Astrocyte of the spinal cord (primary cell): ENCODE measurements around the gene AKR1C1.
"Not testable (repeated sequence)": the region's sequence is repeated elsewhere in the genome, so short reads cannot be mapped to it uniquely, and the experiment has no call there.

Experiments used
- DNase-seq: peaks from one replicate; pipeline ENCODE4 v3.0.0; 2011; ENCODE audit warnings: low read depth, low spot score
- H3K4me3 ChIP-seq: 2 replicates; pipeline ENCODE4 v1.5.1; 2011; ENCODE audit warnings: low read depth, mild to moderate bottlenecking, low read length, moderate library complexity
- CTCF ChIP-seq: IDR thresholded peaks from 2 replicates; pipeline ENCODE4 v1.5.1; 2012; ENCODE audit warnings: low read depth, mild to moderate bottlenecking, low read length, inconsistent platforms
- in situ Hi-C: cut with HindIII; loops from 2 replicates; pipeline ENCODE4 v1.10.0; 2017; ENCODE audit warnings: low sequenced_read_pairs

Gene AKR1C1

GRCh38 chr10:4953405-4953804, 9.8 kb upstream of the AKR1C1 start:
- in situ Hi-C loops, result no loop called here
- no peak overlapping the region for H3K4me3 ChIP-seq
- DNase-seq, result no peak
- TF ChIP-seq CTCF, result no peak

DNA sequence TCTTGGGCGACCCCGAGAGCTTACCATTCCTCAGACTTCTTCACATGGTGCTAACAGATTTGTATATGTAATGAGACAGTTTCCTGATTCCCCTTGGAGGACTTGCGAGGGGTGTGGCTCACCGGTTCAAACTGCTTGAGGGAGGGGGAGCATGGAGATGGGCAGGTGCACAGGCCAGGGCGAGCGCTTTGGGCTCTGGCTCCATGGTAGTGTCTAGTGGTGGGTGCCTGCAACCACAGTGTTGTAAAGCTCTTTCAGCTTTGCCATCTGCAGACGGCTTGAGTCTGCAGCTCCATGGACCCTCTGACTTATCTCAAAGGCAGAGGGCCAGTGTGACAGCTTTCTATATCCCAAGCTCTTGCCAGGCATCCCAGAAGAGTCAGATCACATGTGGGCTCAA, 7.1 kb upstream of the AKR1C1 start:
- in situ Hi-C loops, result not testable (repeated sequence)

DNA sequence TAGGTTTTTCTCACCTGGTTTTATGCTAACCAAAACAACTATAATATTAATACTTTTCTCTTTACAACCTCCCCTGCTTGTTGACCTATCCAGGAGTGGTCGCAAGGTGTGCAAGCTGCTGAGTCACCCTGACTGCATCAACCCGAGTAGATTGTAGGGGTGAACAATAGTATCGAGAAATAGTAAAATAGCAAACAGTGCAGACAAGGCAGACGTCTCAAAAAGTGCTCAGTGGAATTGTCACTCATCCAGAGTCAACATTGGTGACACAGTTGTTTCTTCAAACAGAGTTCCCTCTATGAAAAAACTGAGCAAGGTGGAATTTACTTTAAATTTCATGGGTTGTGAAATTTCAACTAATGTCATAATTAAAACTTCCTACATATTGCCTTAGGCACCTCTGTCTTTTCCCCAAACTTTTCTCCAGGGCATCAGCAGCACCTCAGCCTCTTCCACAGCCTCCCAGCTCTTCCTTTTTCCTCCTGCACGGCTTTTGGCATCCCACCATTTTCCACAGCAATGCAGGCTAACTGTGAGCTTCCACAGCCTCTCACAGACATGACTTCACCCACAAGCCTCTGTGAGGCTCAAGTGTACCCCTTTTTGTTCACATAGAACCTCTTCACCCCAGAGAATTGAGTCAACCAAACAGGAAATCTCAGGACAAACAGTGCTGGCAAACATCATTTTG, 6.1 kb upstream of the AKR1C1 start:
- in situ Hi-C loops, H3K4me3 ChIP-seq, DNase-seq: not testable (repeated sequence)

More for the DNA sequence above, 7.1 kb upstream of the AKR1C1 start:
- H3K4me3 ChIP-seq, DNase-seq: not testable (repeated sequence)

- DNase-seq, in situ Hi-C loops, H3K4me3 ChIP-seq: not testable (repeated sequence)
These were observed 1.7 kb upstream of the AKR1C1 start for GRCh38 chr10:4961558-4961957.

DNA sequence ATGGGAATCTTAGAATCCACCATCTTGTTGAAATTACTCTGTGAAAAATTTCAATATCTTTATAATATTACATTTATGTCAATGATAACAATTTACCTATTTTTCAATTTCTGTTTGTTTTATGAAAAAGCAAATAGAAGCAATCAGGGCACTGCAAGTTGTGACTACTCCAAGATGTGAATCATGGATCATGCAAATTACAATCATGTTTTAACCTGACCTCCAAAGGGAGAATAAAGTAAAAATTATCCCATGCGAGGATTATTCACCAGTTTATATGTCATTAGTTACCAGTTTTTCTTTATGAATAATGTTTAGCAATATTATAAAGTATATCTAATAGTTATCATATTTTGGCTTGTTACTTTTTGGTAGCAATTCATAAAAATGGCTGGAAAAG, 907 bp upstream of the AKR1C1 start:
- DNase-seq, in situ Hi-C loops, H3K4me3 ChIP-seq: not testable (repeated sequence)

DNA sequence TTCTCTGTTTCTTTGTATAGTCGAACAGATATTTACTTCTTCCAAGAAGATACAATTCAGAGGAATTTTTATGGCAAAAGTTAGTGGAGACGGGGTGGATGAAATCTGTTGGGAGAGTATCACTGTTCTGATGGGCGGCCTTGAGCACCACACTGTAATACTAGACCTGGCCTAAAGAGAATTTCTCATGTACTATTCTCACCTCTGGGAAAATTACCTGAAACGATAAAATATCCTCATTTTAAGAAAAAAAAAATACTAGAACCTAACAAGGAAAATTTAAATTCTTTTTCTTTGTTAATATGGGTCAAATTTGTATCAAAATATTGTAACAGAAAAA, 570 bp downstream of the AKR1C1 start:
- DNase-seq, H3K4me3 ChIP-seq, in situ Hi-C loops: not testable (repeated sequence)

- not testable (repeated sequence) for H3K4me3 ChIP-seq
These were observed 2.5 kb downstream of the AKR1C1 start for GRCh38 chr10:4965763-4966162.

GRCh38 chr10:4967189-4967588, 4.0 kb downstream of the AKR1C1 start:
- DNase-seq, in situ Hi-C loops, H3K4me3 ChIP-seq: not testable (repeated sequence)

More at GRCh38 chr10:4965763-4966162, 2.5 kb downstream of the AKR1C1 start:
- DNase-seq, in situ Hi-C loops: not testable (repeated sequence)

- H3K4me3 ChIP-seq, in situ Hi-C loops, DNase-seq: not testable (repeated sequence)
These were observed 6.1 kb downstream of the AKR1C1 start for GRCh38 chr10:4969289-4969688.

GRCh38 chr10:4970362-4970761, 7.1 kb downstream of the AKR1C1 start:
- DNase-seq, in situ Hi-C loops, H3K4me3 ChIP-seq: not testable (repeated sequence)

- in situ Hi-C loops, DNase-seq, H3K4me3 ChIP-seq: not testable (repeated sequence)
These were observed 9.3 kb downstream of the AKR1C1 start for GRCh38 chr10:4972369-4973142.

DNA sequence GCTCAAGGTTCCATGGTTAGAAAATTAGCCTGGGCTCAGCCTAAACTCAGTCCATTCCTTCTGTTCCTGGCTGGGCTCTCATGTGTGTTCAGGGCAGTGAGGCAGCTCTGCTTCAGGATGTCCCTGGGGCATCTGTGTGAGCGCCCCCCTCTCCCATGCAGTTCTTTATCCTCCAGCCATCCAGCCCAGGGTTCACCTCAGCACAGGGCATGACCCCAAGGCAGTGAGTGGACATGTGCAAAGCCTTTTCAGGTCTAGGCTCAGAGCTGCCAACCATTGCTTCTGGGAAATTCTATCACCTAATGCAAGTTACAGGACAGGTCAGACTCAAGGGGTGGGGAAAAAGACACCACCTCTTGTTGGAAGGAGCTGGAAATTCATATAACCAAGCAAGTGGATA, 10.1 kb downstream of the AKR1C1 start:
- DNase-seq, in situ Hi-C loops, H3K4me3 ChIP-seq: not testable (repeated sequence)

GRCh38 chr10:4974400-4974799, 11.2 kb downstream of the AKR1C1 start:
- in situ Hi-C loops, H3K4me3 ChIP-seq, DNase-seq: not testable (repeated sequence)
